Measurements from ENCODE around the gene C16orf46. TPM values are rescaled to one million over a fixed set of nuclear protein-coding genes. Genes with fewer than 3 reads are reported as not detected.
"Not testable (repeated sequence)": the region's sequence is repeated elsewhere in the genome, so short reads cannot be mapped to it uniquely, and the experiment has no call there.

The C16orf46 gene
- total and polyA plus RNA-seq, 2 donors (not counting 3 experiments of a cell fraction or from before 2014, with no cell fraction given): 0.26 TPM; not detected in 1

- H4K20me1 ChIP-seq (replicated peaks; ENCODE audit: control insufficient read depth, extremely low read depth, insufficient read depth, low read length): no peaks in the 10 kb centered on the region
- TF ChIP-seq POLR2AphosphoS5 (IDR thresholded peaks at IDR 0.05; ENCODE audit: insufficient read depth, low read depth, low read length): no peak
- dilution Hi-C loops (cut with MboI; ENCODE audit: extremely low pct_ligation_motif_present, low sequenced_read_pairs): no loop called here
- no peak overlapping the region for H3K27ac ChIP-seq (ENCODE audit: insufficient read depth, low read depth, low read length)
- no peak overlapping the region for H3K4me3 ChIP-seq (replicated peaks in 1 of 3; ENCODE audit: insufficient read depth in 1 of 3, low read depth in 1 of 3, low read length in 3 of 3)
- H3K4me1 ChIP-seq (ENCODE audit: control insufficient read depth, extremely low read depth, insufficient read depth, low read length): no peaks in the 10 kb centered on the region
- no peak overlapping the region for H3K4me2 ChIP-seq (ENCODE audit: insufficient read depth, low read length)
- intact Hi-C loops (cut with micrococcal nuclease): no loop called here
- ChIA-PET POLR2A (no interaction called here), CTCF (interaction anchor here (0.9 kb wide), 1 partner anchor 9 kb away, joined by 3 read pairs; no protein-coding TSS in a partner anchor)
- DNase-seq (ENCODE audit: low read depth, low spot score) (no peak), FAIRE-seq (no peak)
- H2AFZ ChIP-seq (ENCODE audit: low read depth, low read length): no peak overlapping the region
- no peaks in the 10 kb centered on the region for H3K36me3 ChIP-seq (ENCODE audit: control insufficient read depth in 2 of 2, extremely low read depth in 1 of 2, insufficient read depth in 2 of 2, low read length in 2 of 2)
- no peak overlapping the region for H3K9ac ChIP-seq (replicated peaks; ENCODE audit: extremely low read depth, insufficient read depth, low read length)
- no TSS peak for BruUV-seq (replicated peaks)
- no peaks in the 10 kb centered on the region for H3K27me3 ChIP-seq (ENCODE audit: control insufficient read depth in 2 of 2, insufficient read depth in 2 of 2, low read length in 2 of 2)
- H3K9me3 ChIP-seq (replicated peaks; ENCODE audit: control insufficient read depth, insufficient read depth, low read length): no peaks in the 10 kb centered on the region
- no peaks in the 10 kb centered on the region for H3K79me2 ChIP-seq (ENCODE audit: control insufficient read depth, insufficient read depth, low read length)
- no peaks in the 10 kb centered on the region for H3K9me1 ChIP-seq (replicated peaks; ENCODE audit: control insufficient read depth, extremely low read depth, insufficient read depth, low read length)
These were observed 39.2 kb upstream of the C16orf46 start for GRCh38 chr16:81116285-81116684.

GRCh38 chr16:81112453-81112852, 35.4 kb upstream of the C16orf46 start:
- Histone ChIP-seq H3K4me1 (ENCODE audit: control insufficient read depth, extremely low read depth, insufficient read depth, low read length) (no peaks in the 10 kb centered on the region), H4K20me1 (replicated peaks; ENCODE audit: control insufficient read depth, extremely low read depth, insufficient read depth, low read length) (no peaks in the 10 kb centered on the region), H3K36me3 (ENCODE audit: control insufficient read depth in 2 of 2, extremely low read depth in 1 of 2, insufficient read depth in 2 of 2, low read length in 2 of 2) (no peaks in the 10 kb centered on the region), H2AFZ (ENCODE audit: low read depth, low read length) (no peak overlapping the region), H3K4me3 (replicated peaks in 1 of 3; ENCODE audit: insufficient read depth in 1 of 3, low read depth in 1 of 3, low read length in 3 of 3) (no peak overlapping the region), H3K79me2 (ENCODE audit: control insufficient read depth, insufficient read depth, low read length) (no peaks in the 10 kb centered on the region), H3K27ac (ENCODE audit: insufficient read depth, low read depth, low read length) (no peak overlapping the region), H3K27me3 (ENCODE audit: control insufficient read depth in 2 of 2, insufficient read depth in 2 of 2, low read length in 2 of 2) (no peaks in the 10 kb centered on the region), H3K4me2 (ENCODE audit: insufficient read depth, low read length) (no peak overlapping the region), H3K9me1 (replicated peaks; ENCODE audit: control insufficient read depth, extremely low read depth, insufficient read depth, low read length) (no peaks in the 10 kb centered on the region), H3K9me3 (replicated peaks; ENCODE audit: control insufficient read depth, insufficient read depth, low read length) (no peaks in the 10 kb centered on the region), H3K9ac (replicated peaks; ENCODE audit: extremely low read depth, insufficient read depth, low read length) (no peak overlapping the region)
- POLR2A ChIA-PET: no interaction called here
- CTCF ChIA-PET: no interaction called here
- no peak for FAIRE-seq
- TF ChIP-seq POLR2AphosphoS5 (IDR thresholded peaks at IDR 0.05; ENCODE audit: insufficient read depth, low read depth, low read length) (no peak), EZH2 (IDR thresholded peaks at IDR 0.05; ENCODE audit: borderline replicate concordance, low read depth, low read length, severe bottlenecking) (no peak), POLR2A (IDR thresholded peaks at IDR 0.05; ENCODE audit: low read depth, low read length) (no peak), MYC (IDR thresholded peaks at IDR 0.05; ENCODE audit: low read depth, low read length) (no peak), FOS (IDR thresholded peaks at IDR 0.05; ENCODE audit: borderline replicate concordance, insufficient read depth, low read length) (no peak), JUN (IDR thresholded peaks at IDR 0.05; ENCODE audit: borderline replicate concordance, insufficient read depth, insufficient read length, low read depth) (no peak), GATA2 (IDR thresholded peaks at IDR 0.05; ENCODE audit: insufficient read depth, insufficient read length, low read depth, low read length) (no peak), CTCF (IDR thresholded peaks at IDR 0.05; ENCODE audit: extremely low read depth in 1 of 2, insufficient read depth in 1 of 2, low read depth in 1 of 2, low read length in 2 of 2) (no peak)
- TF ChIP-seq, protein P1, sequence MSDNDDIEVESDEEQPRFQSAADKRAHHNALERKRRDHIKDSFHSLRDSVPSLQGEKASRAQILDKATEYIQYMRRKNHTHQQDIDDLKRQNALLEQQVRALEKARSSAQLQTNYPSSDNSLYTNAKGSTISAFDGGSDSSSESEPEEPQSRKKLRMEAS (IDR thresholded peaks at IDR 0.05; ENCODE audit: insufficient read depth, insufficient read length): no peak
- intact Hi-C loops (cut with micrococcal nuclease) (no loop called here), dilution Hi-C loops (cut with MboI; ENCODE audit: extremely low pct_ligation_motif_present, low sequenced_read_pairs) (no loop called here)
- no TSS peak for BruUV-seq (replicated peaks)
- no peak for DNase-seq (ENCODE audit: low read depth, low spot score)

DNA sequence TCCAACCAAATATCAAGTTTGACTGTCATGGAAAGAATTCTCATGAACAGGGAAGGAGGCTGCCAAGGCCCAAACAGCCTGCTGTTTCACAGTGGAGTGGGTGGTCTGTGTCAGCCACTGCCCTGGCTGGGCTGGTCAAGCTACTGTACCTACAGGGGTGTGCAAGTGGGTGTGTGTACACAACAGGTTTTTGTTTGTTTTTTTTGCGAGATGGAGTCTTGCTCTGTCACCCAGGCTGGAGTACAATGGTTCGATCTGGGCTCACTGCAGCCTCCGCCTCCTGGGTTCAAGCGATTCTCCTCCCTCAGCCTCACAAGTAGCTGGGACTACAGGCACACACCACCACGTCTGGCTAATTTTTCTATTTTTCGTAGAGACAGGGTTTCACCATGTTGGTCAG, 32.2 kb upstream of the C16orf46 start:
- FAIRE-seq; H3K4me3 ChIP-seq (replicated peaks in 1 of 3; ENCODE audit: insufficient read depth in 1 of 3, low read depth in 1 of 3, low read length in 3 of 3); H2AFZ ChIP-seq (ENCODE audit: low read depth, low read length); H3K36me3 ChIP-seq (ENCODE audit: control insufficient read depth in 2 of 2, extremely low read depth in 1 of 2, insufficient read depth in 2 of 2, low read length in 2 of 2); intact Hi-C loops (cut with micrococcal nuclease); H3K9me3 ChIP-seq (replicated peaks; ENCODE audit: control insufficient read depth, insufficient read depth, low read length); POLR2A ChIA-PET; H3K27me3 ChIP-seq (ENCODE audit: control insufficient read depth in 2 of 2, insufficient read depth in 2 of 2, low read length in 2 of 2); H3K79me2 ChIP-seq (ENCODE audit: control insufficient read depth, insufficient read depth, low read length); H4K20me1 ChIP-seq (replicated peaks; ENCODE audit: control insufficient read depth, extremely low read depth, insufficient read depth, low read length); CTCF ChIA-PET; dilution Hi-C loops (cut with MboI; ENCODE audit: extremely low pct_ligation_motif_present, low sequenced_read_pairs); H3K4me1 ChIP-seq (ENCODE audit: control insufficient read depth, extremely low read depth, insufficient read depth, low read length); H3K4me2 ChIP-seq (ENCODE audit: insufficient read depth, low read length); H3K9me1 ChIP-seq (replicated peaks; ENCODE audit: control insufficient read depth, extremely low read depth, insufficient read depth, low read length); BruUV-seq (replicated peaks); H3K9ac ChIP-seq (replicated peaks; ENCODE audit: extremely low read depth, insufficient read depth, low read length); H3K27ac ChIP-seq (ENCODE audit: insufficient read depth, low read depth, low read length); DNase-seq (ENCODE audit: low read depth, low spot score): not testable (repeated sequence)

Data from endothelial cell of umbilical vein (primary cell).